SIG-M5 (cell line): ENCODE data around the gene MBD6.
"Not testable (repeated sequence)": the region's sequence is repeated elsewhere in the genome, so short reads cannot be mapped to it uniquely, and the experiment has no call there.

Source experiments
- DNase-seq: peaks from one replicate; lab custom pipeline; 2025; lab: John Stamatoyannopoulos, UW

The MBD6 gene

DNA sequence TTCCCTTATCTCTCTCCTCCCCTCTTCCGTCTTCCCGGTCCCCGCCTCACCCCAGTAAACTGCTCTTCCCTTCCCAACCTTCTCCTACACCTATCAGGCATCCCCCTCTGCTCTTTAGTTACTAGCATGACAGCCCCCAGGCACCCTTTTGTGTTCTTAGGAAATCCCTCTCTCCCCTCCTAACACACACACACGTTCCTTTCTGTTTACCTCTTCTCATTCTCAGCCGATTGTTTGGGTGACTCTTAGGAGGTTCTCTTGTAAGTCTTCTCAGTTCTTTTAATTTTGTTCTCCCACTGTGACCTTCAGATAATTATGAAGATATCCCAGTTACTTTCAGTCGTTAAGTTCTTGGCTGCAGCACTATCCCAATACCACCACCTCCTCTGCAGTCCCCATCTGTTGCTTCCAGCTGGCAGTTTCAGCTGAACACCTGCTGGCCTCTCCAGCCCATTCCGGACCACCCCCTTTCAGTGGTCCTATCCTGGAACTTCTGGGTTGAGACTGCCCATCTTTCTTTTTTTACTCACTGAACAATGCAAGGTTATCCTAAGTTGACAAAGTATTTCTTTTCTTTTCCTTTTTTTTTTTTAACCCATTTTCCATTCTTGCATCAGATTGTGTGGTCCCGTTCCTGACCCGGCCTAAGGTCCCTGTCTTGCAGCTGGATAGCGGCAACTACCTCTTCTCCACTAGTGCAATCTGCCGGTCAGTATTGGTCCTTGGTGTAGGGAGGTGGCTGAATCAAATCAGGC, 34.0 kb upstream of the MBD6 start:
- DNase-seq: no peak

DNA sequence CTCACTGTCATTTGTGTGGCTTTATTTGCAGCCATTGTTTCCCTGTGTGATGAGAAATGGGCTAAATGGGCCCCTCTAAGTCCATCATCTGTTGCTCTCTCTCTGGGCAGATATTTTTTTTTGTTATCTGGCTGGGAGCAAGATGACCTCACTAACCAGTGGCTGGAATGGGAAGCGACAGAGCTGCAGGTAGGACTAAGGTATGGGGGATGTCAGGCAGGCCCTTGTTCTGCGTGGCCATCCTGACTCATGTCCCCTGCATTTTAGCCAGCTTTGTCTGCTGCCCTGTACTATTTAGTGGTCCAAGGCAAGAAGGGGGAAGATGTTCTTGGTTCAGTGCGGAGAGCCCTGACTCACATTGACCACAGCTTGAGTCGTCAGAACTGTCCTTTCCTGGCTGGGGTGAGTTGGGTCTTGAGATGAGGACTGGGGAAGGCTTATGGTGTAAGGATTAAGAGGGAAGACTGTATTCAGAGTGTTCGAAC, 33.4 kb upstream of the MBD6 start:
- no peak for DNase-seq

DNA sequence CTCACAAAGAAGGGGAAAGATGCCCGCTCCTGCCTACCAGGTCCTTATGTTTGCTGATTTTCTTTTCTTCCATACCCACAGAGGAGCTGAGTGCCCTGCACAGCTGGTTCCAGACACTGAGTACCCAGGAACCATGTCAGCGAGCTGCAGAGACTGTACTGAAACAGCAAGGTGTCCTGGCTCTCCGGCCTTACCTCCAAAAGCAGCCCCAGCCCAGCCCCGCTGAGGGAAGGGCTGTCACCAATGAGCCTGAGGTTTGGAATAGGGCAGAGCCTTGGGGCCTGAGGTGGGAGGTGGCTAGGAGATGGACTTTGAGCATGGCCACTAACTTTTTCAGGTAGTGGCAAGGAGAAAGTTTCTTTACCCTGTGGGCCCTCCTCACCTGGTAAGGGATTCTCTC, 32.5 kb upstream of the MBD6 start:
- no peak for DNase-seq

DNA sequence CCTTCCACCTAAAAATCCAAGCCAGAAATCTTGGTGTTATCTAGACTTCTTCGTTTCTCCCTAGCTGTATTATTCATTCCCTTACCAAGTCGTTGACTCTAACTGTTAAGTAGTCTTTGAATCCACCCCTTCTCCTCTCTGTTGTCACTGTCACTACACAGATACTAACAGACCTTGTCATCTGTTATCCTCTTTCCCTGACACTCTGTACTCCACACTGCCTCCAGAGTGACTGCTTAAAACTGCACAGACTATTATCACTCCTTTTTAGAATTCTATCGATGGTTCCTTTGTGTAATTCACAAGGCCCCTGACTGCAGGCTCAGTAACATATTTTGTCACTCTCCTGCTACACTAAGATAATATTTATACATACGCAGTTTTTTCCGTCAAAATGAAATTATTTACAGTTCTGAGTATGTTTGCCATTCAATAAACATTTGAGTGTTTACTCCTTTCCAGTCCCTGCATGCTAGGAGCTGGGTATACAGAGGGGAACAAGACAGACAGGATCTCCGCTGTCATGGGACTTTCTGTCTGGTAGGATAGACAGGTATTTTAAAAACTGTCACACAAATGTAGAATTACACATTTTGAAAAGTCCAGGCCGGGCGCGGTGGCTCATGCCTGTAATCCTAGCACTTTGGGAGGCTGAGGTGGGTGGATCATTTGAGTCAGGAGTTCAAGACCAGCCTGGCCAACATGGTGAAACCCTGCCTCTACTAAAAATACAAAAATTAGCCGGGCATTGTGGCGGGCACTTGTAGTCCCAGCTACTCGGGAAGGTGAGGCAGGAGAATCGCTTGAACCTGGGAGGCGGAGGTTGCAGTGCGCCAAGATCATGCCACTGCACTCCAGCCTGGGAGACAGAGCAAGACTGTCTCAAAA, 31.0 kb upstream of the MBD6 start:
- no peak for DNase-seq

DNA sequence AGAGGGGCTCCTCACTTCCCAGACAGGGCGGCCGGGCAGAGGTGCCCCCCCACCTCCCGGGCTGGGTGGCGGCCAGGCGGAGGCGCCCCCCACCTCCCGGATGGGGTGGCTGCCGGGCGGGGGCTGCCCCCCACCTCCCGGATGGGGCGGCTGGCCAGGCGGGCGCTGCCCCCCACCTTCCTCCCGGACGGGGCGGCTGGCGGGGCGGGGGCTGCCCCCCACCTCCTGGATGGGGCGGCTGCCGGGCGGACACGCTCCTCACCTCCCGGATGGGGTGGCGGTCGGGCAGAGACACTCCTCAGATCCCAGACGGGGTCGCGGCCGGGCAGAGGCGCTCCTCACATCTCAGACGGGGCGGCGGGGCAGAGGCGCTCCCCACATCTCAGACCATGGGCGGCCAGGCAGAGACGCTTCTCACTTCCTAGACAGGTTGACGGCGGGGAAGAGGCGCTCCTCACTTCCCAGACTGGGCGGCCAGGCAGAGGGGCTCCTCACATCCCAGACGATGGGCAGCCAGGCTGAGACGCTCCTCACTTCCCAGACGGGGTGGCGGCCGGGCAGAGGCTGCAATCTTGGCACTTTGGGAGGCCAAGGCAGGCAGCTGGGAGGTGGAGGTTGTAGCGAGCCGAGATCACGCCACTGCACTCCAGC, 27.4 kb upstream of the MBD6 start:
- not testable (repeated sequence) for DNase-seq

DNA sequence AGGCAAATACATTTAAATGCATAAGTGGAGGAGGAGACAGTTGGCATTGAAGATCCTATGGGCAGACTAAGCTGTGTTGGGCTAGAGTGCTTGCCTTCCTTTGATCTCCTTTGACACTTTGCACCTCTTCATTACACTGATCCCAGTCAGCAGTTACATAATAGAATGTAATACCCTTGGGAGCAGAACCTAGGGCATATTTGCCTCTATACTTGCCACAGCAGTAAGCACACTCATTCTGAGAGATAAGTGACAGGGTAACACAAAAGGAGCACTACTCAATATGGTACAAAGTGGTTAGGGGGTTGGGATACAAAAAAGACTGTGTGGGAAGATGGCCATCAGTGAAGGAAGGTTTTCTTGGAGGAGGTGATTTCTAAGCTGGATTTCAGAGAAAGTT, 25.8 kb upstream of the MBD6 start:
- no peak for DNase-seq

DNA sequence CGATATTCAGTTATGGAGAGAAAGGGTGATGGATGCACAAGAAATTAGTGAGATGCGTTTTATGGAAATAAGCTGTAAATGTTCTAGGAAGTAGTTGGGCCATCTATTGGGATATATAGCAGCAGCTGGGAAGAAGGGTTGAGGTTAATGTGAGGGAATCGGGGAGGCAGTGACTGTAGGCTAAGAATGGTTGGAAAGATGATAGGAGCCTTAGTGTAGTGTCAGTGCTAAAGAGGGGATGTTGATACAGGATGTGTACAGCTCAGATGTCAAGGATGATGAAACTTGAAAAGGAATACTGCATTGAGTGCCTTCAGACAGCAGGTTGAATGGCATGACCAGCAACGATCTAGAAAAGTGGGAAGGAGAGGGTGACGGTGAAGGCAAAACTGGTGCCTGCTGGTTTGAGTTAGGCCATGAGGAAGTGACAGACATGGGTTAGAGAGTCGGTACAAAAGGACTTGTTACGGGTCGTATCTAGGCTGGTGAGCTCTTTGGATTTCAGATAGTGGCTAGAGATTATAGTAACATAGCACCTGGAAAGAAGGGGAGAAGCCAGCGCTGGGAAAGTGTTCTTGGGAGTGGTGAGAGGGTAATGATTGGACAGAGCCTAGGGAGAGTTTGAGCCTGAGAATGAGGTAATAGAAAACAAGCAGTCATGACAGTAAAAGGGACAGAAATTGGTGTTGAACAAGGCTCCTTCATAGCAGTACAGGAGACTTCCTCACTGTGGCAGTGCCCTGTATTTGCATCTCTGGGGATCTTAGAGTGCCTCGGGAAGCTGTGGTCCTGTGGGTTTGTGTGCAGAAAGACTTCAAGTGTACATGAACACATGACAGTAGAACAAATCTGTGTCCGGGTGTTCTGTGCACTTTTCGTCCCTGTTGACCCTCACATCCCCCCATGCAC, 25.1 kb upstream of the MBD6 start:
- DNase-seq: no peak

DNA sequence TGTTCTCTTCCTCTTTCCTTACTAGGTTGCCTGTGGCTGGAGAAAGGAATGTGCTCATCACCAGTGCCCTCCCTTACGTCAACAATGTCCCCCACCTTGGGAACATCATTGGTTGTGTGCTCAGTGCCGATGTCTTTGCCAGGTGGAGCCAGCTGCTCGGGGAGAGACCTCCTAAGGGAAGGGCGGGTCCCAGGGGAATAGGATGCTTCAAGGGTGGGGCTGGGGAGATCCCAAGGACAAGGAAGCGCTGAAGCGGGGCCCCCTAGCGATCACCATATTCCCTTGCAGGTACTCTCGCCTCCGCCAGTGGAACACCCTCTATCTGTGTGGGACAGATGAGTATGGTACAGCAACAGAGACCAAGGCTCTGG, 24.5 kb upstream of the MBD6 start:
- DNase-seq: no peak

DNA sequence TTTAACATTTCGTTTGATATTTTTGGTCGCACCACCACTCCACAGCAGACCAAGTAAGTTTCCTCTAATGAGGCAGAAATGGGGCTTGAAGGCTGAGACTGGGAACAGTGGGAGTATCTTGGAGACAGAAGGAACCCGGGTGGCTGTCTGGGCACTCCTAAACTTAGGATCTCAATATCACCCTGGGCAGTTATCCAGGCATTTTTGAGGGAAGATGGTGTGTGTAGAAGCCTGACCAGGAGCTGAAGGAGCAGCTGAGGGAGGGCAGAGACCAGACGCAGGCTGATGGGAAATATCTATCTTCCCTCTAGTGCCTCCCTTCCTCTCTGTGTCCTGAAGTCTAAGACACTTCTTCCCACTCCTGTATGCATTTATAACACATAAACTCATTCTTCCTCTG, 24.1 kb upstream of the MBD6 start:
- DNase-seq: no peak

DNA sequence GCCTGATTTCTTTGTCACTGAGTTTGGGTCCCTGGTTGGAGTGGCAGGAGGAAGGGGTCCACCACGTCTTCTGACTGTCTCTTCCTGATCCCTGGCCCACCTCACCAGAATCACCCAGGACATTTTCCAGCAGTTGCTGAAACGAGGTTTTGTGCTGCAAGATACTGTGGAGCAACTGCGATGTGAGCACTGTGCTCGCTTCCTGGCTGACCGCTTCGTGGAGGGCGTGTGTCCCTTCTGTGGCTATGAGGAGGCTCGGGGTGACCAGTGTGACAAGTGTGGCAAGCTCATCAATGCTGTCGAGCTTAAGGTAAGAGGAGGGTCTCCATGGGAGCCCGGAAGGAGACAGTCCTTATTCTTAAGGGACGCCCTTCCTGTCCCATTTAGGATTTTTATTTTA, 22.4 kb upstream of the MBD6 start:
- DNase-seq: no peak

DNA sequence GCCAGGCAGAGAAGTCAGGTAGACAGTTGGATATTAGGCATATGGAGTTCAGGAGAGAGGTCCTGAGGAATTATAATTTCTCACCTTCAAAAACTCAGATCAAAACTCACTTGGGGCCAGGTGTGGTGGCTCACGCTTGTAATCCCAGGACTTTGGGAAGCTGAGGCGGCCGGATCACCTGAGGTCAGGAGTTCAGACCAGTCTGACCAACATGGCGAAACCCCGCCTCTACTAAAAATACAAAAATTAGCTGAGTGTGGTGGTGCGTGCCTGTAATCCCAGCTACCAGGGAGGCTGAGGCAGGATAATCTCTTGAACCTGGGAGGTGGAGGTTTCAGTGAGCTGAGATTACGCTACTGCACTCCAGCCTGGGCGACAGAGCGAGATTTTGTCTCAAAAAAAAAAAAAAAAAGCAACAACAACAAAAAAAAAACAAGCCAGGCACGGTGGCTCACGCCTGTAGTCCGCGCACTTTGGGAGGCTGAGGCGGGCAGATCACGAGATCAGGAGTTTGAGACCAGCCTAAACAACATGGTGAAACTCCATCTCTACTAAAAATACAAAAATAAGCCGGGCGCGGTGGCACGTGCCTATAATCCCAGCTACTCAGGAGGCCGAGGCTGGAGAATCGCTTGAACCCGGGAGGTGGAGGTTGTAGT, 20.2 kb upstream of the MBD6 start:
- not testable (repeated sequence) for DNase-seq

DNA sequence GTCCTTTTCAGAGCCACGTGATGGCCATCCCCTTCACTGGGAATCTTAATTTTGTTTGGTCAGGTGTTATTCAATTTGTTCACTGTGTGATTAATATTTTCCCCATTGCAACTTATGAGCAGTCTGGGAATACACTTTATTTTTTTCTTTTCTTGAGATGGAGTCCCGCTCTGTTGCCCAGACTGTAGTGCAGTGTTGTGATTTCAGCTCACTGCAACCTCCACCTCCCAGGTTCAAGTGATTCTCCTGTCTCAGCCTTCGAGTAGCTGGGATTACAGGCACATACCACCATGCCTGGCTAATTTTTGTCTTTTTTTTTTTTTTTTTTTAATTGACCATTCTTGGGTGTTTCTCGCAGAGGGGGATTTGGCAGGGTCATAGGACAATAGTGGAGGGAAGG, 16.1 kb upstream of the MBD6 start:
- DNase-seq: not testable (repeated sequence)

DNA sequence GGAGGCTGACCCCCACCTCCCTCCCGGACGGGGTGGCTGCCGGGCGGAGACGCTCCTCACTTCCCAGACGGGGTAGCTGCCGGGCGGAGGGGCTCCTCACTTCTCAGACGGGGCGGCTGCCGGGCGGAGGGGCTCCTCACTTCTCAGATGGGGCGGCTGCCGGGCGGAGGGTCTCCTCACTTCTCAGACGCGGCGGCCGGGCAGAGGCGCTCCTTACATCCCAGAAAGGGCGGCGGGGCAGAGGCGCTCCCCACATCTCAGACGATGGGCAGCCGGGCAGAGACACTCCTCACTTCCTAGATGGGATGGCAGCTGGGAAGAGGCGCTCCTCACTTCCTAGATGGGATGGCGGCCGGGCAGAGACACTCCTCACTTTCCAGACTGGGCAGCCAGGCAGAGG, 14.8 kb upstream of the MBD6 start:
- not testable (repeated sequence) for DNase-seq

DNA sequence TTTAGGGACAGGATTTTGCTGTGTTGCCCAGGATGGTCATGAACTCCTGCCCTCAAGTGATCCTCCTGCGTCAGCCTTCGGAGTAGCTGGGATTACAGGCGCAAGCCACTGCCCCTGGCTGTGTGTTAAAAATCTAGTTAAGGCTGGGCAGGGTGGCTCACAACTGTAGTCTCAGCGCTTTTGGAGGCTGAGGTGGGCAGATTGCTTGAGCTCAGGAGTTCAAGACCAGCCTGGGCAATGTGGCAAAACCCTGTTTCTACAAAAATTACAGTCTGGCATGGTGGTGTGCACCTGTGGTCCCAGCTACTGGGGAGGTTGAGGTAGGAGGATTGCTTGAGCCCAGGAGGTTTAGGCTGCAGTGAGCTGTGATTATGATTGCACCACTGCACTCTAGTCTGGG, 11.5 kb upstream of the MBD6 start:
- no peak for DNase-seq

DNA sequence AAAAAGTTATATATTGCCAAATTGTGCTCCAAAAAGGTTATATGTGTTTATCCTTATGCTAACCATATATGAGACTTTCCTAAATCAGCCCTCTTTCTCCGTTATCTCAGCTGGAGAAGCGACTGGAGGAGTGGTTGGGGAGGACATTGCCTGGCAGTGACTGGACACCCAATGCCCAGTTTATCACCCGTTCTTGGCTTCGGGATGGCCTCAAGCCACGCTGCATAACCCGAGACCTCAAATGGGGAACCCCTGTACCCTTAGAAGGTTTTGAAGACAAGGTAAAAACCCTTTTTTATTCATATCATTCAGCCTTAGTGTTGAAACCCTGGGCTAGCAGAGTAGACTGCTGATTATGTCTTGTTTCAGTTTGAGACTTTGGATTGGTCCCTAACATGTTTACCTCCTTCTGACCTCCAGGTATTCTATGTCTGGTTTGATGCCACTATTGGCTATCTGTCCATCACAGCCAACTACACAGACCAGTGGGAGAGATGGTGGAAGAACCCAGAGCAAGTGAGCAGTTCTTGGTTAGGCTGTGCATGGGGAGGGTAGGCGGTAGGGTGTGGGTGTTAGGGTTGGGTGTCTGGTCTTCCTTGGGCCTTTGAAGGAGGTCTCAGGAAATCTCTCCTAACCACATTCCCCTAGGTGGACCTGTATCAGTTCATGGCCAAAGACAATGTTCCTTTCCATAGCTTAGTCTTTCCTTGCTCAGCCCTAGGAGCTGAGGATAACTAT, 10.9 kb upstream of the MBD6 start:
- DNase-seq: no peak

DNA sequence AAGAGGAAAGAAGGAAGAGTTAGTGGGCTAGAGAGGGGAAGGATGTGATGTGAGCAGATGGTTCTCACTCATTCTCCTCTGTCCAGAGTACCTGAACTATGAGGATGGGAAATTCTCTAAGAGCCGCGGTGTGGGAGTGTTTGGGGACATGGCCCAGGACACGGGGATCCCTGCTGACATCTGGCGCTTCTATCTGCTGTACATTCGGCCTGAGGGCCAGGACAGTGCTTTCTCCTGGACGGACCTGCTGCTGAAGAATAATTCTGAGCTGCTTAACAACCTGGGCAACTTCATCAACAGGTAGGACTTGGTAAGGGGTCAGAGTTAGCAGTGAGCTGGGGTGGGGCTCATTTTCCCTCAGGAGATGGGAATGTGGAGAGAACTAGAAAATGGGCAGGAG, 10.0 kb upstream of the MBD6 start:
- DNase-seq: no peak

DNA sequence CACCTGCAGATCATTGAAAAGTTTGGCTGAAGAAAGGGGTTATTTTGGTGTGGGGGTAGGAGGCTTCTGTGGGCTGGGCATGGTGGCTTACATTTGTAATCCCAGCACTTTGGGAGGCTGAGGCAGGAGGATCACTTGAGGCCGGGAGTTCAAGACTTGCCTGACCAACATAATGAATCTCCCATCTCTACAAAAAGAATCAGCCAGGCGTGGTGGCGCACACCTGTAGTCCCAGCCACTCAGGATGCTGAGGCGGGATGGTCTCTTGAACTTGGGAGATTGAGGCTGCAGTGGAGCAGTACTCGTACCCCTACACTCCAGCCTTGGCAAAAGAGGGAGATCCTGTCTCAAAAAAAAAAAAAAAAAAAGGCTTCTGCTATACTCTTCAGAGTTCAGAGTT, 9.4 kb upstream of the MBD6 start:
- DNase-seq: no peak

DNA sequence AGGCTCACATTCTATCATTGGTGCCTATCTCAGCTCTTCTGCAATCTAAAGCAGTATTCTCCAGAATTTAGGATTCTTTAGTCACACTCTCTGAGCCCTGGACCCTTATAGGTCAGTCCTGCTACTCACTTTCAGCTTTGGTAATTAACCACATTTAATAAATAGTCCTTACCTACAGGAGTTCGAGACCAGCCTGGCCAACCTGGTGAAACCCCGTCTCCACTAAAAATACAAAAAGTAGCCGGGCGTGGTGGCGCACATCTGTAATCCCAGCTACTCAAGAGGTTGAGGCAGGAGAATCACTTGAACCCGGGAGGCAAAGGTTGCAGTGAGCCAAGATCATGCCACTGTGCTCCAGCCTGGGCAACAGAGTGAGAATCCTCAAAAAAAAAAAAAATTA, 8.9 kb upstream of the MBD6 start:
- DNase-seq: not testable (repeated sequence)

DNA sequence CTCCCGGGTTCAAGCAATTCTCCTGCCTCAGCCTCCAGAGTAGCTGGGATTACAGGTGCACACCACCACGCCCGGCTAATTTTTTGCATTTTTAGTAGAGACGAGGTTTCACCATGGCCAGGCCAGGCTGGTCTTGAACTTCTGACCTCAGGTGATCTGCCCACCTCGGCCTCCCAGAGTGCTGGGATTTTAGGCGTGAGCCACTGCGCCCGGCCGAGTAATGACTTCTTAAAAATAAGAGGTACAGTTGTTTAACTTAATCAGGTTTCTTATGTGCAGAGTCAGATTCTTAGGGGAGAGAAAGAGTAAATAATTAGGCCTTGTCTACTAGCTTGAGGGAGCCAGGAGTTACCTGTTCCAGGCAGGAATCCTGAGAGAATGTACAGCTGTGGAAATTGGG, 8.4 kb upstream of the MBD6 start:
- not testable (repeated sequence) for DNase-seq

DNA sequence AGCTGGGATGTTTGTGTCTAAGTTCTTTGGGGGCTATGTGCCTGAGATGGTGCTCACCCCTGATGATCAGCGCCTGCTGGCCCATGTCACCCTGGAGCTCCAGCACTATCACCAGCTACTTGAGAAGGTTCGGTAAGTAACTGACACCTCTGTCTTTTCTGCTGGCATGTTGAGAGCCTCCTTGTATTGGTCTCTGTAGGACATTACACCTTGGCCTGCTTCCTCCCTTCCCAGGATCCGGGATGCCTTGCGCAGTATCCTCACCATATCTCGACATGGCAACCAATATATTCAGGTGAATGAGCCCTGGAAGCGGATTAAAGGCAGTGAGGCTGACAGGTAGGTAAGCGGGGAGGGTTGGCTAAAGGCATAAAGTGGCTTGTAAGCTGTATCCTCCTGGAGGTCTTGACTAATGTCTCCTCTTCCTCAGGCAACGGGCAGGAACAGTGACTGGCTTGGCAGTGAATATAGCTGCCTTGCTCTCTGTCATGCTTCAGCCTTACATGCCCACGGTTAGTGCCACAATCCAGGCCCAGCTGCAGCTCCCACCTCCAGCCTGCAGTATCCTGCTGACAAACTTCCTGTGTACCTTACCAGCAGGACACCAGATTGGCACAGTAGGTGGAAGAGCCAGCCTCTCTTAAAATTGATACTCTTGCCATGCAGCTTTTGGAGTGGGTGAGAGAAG, 7.8 kb upstream of the MBD6 start:
- no peak for DNase-seq
